Tibial nerve (tissue), 4 donors: ENCODE measurements around the gene C22orf39. TPM values are rescaled to one million over a fixed set of nuclear protein-coding genes. Genes with fewer than 3 reads are reported as not detected.

ENCODE experiments used
- DNase-seq, 2 donors: peaks; one replicate each; pipeline ENCODE4 v3.0.0-alpha.2; 2019; ENCODE audit warnings: low spot score in 2 of 2
- H3K27ac ChIP-seq, 4 donors: fragments of 200-600 bp; sonication (generic) in 3 of 4; one replicate each; pipeline ENCODE4 v1.5.1; 2017 to 2019; ENCODE audit warnings: mild to moderate bottlenecking in 1 of 4
- H3K27me3 ChIP-seq, 2 donors: fragments of 200-600 bp; sonication (generic) in 1 of 2; one replicate each; pipeline versions ENCODE4 v1.5.1 to v1.6.0; 2017 to 2019
- H3K36me3 ChIP-seq, 3 donors: fragments of 200-600 bp; sonication (generic); one replicate each; pipeline ENCODE4 v1.5.1; 2018 to 2019
- H3K4me1 ChIP-seq, 4 donors: fragments of 200-600 bp; sonication (generic) in 3 of 4; one replicate each; pipeline ENCODE4 v1.5.1; 2017 to 2019
- H3K4me3 ChIP-seq, 4 donors: fragments of 200-600 bp; sonication (generic) in 3 of 4; one replicate each; pipeline ENCODE4 v1.5.1; 2017 to 2019; ENCODE audit warnings: mild to moderate bottlenecking in 1 of 4, moderate library complexity in 1 of 4
- H3K9me3 ChIP-seq, 4 donors: fragments of 200-600 bp; sonication (generic) in 3 of 4; one replicate each; pipeline ENCODE4 v1.5.1; 2017 to 2019
- EP300 ChIP-seq, 2 donors: sonication (generic); formaldehyde crosslinking; IDR thresholded peaks; one replicate each; pipeline ENCODE4 v1.6.1; 2017; ENCODE audit warnings: antibody characterized with exemption in 2 of 2, mild to moderate bottlenecking in 1 of 2
- POLR2A ChIP-seq, 2 donors: fragments of 450-650 bp; IDR thresholded peaks; one replicate each; pipeline ENCODE4 v1.6.1; 2017; ENCODE audit warnings: antibody characterized with exemption in 2 of 2, mild to moderate bottlenecking in 2 of 2, moderate library complexity in 2 of 2
- WGBS, 2 donors: methylation state at CpG; one replicate each; pipeline ENCODE4 v1.1.5; 2018; 5-methylcytosine and 5-hydroxymethylcytosine counted together
- total RNA-seq, 4 donors: library from RNA; depleted of rRNA; stranded (reverse); fragments of >200 nt; gene quantifications; one replicate each; pipeline ENCODE4 v1.1.0, GENCODE V29; 2016
- TF ChIP-seq, protein P1 (sequence below), 5 experiments: fragments of 200-600 bp in 3 of 5; fragments of 450-650 bp in 2 of 5; sonication (generic) in 3 of 5; IDR thresholded peaks; one replicate each; pipeline ENCODE4 v1.5.1; 2016 to 2019; ENCODE audit warnings: antibody characterized with exemption in 5 of 5, mild to moderate bottlenecking in 3 of 5, moderate library complexity in 2 of 5

C22orf39 gene
- total RNA-seq, 4 donors from 2014 or later = 58.5 to 101 (median 75.1) TPM

GRCh38 chr22:19494001-19494560 lies 46.6 kb upstream of the C22orf39 start:
- no peaks in the 10 kb centered on the region for H3K36me3 ChIP-seq
- TF ChIP-seq POLR2A (IDR thresholded peaks at IDR 0.05) = no peak
- TF ChIP-seq EP300 (IDR thresholded peaks at IDR 0.05) = no peak
- TF ChIP-seq, protein P1, sequence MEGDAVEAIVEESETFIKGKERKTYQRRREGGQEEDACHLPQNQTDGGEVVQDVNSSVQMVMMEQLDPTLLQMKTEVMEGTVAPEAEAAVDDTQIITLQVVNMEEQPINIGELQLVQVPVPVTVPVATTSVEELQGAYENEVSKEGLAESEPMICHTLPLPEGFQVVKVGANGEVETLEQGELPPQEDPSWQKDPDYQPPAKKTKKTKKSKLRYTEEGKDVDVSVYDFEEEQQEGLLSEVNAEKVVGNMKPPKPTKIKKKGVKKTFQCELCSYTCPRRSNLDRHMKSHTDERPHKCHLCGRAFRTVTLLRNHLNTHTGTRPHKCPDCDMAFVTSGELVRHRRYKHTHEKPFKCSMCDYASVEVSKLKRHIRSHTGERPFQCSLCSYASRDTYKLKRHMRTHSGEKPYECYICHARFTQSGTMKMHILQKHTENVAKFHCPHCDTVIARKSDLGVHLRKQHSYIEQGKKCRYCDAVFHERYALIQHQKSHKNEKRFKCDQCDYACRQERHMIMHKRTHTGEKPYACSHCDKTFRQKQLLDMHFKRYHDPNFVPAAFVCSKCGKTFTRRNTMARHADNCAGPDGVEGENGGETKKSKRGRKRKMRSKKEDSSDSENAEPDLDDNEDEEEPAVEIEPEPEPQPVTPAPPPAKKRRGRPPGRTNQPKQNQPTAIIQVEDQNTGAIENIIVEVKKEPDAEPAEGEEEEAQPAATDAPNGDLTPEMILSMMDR (IDR thresholded peaks at IDR 0.05) = no peak
- 90 to 98% methylated on average over 8 of the region's 8 CpGs for WGBS, 2 donors
- DNase-seq = no peak
- no peak overlapping the region for H3K4me3 ChIP-seq
- no peaks in the 10 kb centered on the region for H3K27me3 ChIP-seq
- H3K9me3 ChIP-seq = no peaks in the 10 kb centered on the region
- H3K4me1 ChIP-seq = peaks cover 0 to 16% (median 0%) of the 10 kb centered on the region in 4 donors
- H3K27ac ChIP-seq = no peak overlapping the region

- TF ChIP-seq POLR2A (IDR thresholded peaks at IDR 0.05) (no peak), EP300 (IDR thresholded peaks at IDR 0.05) (no peak)
- TF ChIP-seq, protein P1 (IDR thresholded peaks at IDR 0.05) = no peak
- 87% methylated on average over 6 of the region's 6 CpGs for WGBS, 2 donors
- DNase-seq = no peak
- H3K9me3 ChIP-seq = no peaks in the 10 kb centered on the region
- H3K36me3 ChIP-seq = no peaks in the 10 kb centered on the region
- peaks cover 0 to 20% (median 0%) of the 10 kb centered on the region in 4 donors for H3K4me1 ChIP-seq
- no peaks in the 10 kb centered on the region for H3K27me3 ChIP-seq
- no peak overlapping the region for H3K4me3 ChIP-seq
- H3K27ac ChIP-seq = no peak overlapping the region
Observed at GRCh38 chr22:19492504-19493174, 45.1 kb upstream of the C22orf39 start.

DNA sequence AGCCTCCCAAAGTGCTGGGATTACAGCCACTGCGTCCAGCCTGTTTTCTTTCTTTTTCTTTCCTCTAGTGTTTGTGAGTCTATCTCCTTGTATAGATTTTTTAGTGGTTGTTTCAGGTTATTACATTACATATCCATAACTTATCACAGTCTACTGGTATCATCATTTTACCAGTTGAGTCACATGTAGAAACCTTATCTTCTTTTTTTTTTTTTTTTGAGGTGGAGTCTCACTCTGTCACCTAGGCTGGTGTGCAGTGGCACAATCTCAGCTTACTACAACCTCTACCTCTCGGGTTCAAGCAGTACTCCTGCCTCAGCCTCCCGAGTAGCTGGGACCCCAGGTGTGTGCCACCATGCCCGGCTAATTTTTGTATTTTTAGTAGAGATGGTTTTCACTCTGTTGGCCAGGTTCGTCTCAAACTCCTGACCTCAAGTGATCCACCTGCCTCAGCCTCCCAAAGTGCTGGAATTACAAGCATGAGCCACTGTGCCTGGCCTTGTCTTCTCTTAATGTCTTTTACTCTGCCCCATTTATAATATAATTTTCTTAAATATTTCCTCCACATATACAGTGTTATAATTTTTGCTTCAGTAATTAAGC lies 43.2 kb upstream of the C22orf39 start:
- no peak overlapping the region for H3K27ac ChIP-seq
- TF ChIP-seq EP300 (IDR thresholded peaks at IDR 0.05) = no peak
- TF ChIP-seq, protein P1 (IDR thresholded peaks at IDR 0.05) = no peak
- no peak for TF ChIP-seq POLR2A (IDR thresholded peaks at IDR 0.05)
- 92 to 96% methylated on average over 5 of the region's 5 CpGs for WGBS, 2 donors

GRCh38 chr22:19488884-19489843 lies 41.7 kb upstream of the C22orf39 start:
- TF ChIP-seq, protein P1 (IDR thresholded peaks at IDR 0.05) = no peak
- TF ChIP-seq POLR2A (IDR thresholded peaks at IDR 0.05) = no peak
- TF ChIP-seq EP300 (IDR thresholded peaks at IDR 0.05) = no peak
- no peaks in the 10 kb centered on the region for H3K27me3 ChIP-seq
- WGBS, 2 donors = 70 to 75% methylated on average over 7 of the region's 7 CpGs

More for the DNA sequence above, 43.2 kb upstream of the C22orf39 start:
- Histone ChIP-seq H3K36me3 (no peaks in the 10 kb centered on the region), H3K9me3 (no peaks in the 10 kb centered on the region), H3K4me1 (peaks cover 0 to 11% (median 0%) of the 10 kb centered on the region in 4 donors), H3K27me3 (no peaks in the 10 kb centered on the region), H3K4me3 (no peak overlapping the region)
- no peak for DNase-seq

More at GRCh38 chr22:19488884-19489843, 41.7 kb upstream of the C22orf39 start:
- H3K9me3 ChIP-seq = no peaks in the 10 kb centered on the region
- no peak for DNase-seq
- no peak overlapping the region for H3K27ac ChIP-seq
- H3K4me1 ChIP-seq = peaks cover 0 to 11% (median 0%) of the 10 kb centered on the region in 4 donors
- no peaks in the 10 kb centered on the region for H3K36me3 ChIP-seq
- H3K4me3 ChIP-seq = no peak overlapping the region
